ENCODE data around the gene DKKL1.

Gene DKKL1

DNA sequence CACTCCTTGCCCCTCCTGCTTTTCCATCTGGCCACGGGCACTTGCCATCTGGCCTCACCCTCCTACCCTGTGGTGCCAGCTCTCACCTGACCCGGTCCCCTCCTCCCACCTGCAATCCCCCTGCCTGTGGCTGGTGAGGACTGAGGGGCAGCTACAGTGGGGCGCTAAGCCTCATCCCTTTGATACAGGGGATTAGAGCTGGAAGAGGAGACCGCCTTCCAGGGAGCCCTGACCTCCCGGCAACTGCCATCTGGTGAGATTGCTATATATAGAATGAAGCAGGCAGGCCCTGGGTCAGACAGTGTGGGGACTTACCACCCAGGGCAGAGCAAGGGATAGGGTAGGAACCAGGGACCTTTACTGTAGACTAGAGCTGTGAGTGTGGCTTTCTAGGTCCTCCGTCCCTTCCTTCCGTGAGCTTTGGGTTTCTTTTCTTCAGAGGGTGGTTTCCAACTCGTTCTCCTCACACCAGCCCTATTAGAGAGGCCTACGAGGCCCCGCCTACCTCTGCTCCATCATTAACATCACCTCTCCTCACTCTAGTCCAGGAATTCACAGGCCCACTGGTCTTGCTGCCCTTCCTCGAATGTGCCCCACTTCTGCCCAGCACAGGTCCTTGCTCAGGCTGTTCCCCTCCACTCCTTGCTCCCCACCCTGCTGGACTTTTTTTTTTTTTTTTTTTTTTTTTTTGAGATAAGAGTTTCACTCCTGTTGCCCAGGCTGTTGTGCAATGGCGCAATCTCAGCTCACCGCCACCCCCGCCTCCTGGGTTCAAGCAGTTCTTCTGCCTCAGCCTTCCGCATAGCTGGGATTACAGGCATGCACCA, 32.1 kb downstream of the DKKL1 start:
- ChIA-PET CTCF (interaction anchor here (1.0 kb wide), 1 partner anchor 47 kb away, joined by 3 read pairs; no protein-coding TSS in a partner anchor), POLR2A (interaction anchor here (0.5 kb wide), 1 partner anchor 17 kb away, joined by 4 read pairs; no protein-coding TSS in a partner anchor)
- DNase-seq (ENCODE audit: extremely low spot score), result no peak
- TF ChIP-seq, protein P1, sequence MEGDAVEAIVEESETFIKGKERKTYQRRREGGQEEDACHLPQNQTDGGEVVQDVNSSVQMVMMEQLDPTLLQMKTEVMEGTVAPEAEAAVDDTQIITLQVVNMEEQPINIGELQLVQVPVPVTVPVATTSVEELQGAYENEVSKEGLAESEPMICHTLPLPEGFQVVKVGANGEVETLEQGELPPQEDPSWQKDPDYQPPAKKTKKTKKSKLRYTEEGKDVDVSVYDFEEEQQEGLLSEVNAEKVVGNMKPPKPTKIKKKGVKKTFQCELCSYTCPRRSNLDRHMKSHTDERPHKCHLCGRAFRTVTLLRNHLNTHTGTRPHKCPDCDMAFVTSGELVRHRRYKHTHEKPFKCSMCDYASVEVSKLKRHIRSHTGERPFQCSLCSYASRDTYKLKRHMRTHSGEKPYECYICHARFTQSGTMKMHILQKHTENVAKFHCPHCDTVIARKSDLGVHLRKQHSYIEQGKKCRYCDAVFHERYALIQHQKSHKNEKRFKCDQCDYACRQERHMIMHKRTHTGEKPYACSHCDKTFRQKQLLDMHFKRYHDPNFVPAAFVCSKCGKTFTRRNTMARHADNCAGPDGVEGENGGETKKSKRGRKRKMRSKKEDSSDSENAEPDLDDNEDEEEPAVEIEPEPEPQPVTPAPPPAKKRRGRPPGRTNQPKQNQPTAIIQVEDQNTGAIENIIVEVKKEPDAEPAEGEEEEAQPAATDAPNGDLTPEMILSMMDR (IDR thresholded peaks at IDR 0.05; ENCODE audit: control extremely low read depth, extremely low read depth, low read depth, missing control alignments), result no peak

DNA sequence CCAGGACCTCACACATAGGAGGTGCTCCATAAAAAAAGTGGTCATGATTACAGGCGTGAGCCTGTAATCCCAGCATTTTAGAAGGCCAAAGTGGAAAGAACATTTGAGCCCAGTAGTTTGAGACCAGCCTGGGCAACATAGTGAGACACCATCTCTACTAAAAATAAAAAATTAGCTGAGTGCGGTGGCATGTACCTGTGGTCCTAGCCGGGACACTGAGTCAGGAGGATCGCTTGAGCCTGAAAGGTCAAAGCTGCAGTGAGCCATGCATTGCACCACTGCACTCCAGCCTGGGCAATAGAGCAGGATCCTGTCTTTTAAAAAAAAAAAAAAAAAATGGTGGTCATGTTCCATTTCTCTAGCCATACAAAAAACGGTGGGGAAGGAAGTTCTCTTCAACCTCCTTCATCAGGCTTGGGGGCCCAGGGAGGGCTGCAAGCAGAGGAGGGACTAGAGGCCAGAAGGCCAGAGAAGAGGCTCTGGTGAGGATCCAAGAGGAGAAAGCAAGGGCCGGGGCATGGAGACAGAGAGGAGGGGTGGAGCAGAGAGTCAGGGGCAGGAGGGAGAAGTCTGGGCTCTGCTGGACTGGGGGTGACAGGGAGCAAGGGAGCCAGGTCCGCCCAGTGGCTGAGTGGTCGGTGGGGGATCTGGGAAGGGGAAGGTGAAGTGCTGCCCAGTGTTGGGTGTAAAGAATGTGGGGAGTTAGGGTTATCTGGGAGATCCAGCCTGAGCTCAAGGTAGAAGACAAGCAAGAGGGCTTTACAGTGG, 33.2 kb downstream of the DKKL1 start:
- ChIA-PET POLR2A (no interaction called here), CTCF (interaction anchor here (0.9 to 1.2 kb wide), 2 partner anchors 12 to 95 kb away, joined by 3 to 6 read pairs; no protein-coding TSS in a partner anchor)
- TF ChIP-seq, protein P1 (IDR thresholded peaks at IDR 0.05; ENCODE audit: control extremely low read depth, extremely low read depth, low read depth, missing control alignments), result no peak
- DNase-seq (ENCODE audit: extremely low spot score), result no peak

DNA sequence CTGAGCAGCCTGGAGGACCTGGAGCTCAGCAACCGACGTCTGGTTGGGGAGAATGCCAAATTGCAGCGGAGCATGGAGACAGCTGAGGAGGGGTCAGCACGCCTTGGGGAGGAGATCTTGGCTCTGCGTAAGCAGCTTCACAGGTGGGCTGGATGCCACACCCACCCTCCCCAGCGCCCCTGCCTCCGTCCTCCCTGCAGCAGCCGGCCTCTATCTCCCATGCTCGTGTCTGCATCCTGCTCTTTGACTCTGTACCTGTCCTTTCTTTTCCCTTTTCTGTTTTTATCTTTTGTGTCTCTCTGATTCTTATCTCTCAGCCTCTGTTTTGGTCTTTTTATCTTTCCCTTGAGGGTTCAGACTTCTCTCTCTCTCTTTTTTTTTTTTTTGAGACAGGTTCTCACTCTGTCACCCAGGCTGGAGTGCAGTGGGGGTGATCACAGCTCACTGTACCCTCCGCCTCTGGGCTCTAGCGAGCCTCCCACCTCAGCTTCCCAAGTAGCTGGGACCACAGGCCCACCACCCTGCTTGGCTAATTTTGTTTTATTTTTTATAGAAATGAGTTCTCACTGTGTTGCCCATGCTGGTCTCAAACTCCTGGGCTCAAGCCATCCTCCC, 34.4 kb downstream of the DKKL1 start:
- TF ChIP-seq, protein P1 (IDR thresholded peaks at IDR 0.05; ENCODE audit: control extremely low read depth, extremely low read depth, low read depth, missing control alignments), result no peak
- ChIA-PET CTCF (interaction anchor here (0.9 kb wide), 1 partner anchor 97 kb away, joined by 3 read pairs; no protein-coding TSS in a partner anchor), POLR2A (no interaction called here)
- no peak for DNase-seq (ENCODE audit: extremely low spot score)

DNA sequence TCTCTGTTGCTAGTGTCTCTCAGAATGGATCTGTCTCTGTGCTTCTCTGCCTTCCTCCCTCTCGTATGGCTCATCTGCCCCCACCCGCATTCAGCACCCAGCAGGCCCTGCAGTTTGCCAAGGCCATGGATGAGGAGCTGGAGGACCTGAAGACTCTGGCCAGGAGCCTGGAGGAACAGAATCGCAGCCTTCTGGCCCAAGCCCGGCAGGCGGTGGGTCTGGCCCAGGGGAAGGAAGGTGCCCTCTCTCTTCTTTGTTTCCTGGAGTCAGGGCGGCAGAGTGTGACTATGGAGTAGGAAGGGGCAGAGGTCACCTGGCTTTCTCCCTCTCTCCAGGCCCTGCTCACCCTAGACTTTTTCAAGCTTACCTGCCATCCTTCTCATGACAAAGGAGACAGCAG, 35.3 kb downstream of the DKKL1 start:
- TF ChIP-seq, protein P1 (IDR thresholded peaks at IDR 0.05; ENCODE audit: control extremely low read depth, extremely low read depth, low read depth, missing control alignments), result no peak
- CTCF ChIA-PET, result no interaction called here
- POLR2A ChIA-PET, result no interaction called here
- DNase-seq (ENCODE audit: extremely low spot score), result no peak

DNA sequence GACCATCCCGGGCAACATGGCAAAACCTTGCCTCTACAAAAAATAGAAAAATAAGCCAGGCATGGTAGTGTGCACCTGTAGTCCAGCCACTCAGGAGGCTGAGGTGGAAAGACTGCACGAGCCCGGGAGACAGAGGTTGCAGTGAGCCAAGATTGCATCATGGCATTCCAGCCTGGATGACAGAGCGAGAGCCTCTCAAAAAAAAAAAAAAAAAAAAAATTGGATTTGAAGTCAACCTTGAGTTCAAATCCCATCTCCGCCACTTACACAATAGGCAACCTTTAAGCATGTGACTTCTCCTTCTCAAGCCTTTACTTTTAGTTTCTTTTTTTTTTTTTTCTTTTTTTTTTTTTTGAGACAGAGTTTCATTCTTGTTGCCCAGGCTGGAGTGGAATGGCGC, 36.4 kb downstream of the DKKL1 start:
- no peak for DNase-seq (ENCODE audit: extremely low spot score)
- POLR2A ChIA-PET, result no interaction called here
- TF ChIP-seq, protein P1 (IDR thresholded peaks at IDR 0.05; ENCODE audit: control extremely low read depth, extremely low read depth, low read depth, missing control alignments), result no peak
- CTCF ChIA-PET, result interaction anchor here (1.9 kb wide), 1 partner anchor 9 kb away, joined by 8 read pairs; no protein-coding TSS in a partner anchor
